Fibroblast of lung (primary cell): ENCODE measurements around the gene DCAF15. TPM values are rescaled to one million over a fixed set of nuclear protein-coding genes. Genes with fewer than 3 reads are reported as not detected.

Experiments
- DNase-seq, 2 donors: peaks; one replicate each; pipeline versions ENCODE4 v3.0.0 to v3.0.0-alpha.2; 2010; ENCODE audit warnings: low read depth in 2 of 2
- H2AFZ ChIP-seq: 2 replicates; pipeline ENCODE4 v1.5.1; 2012; ENCODE audit warnings: low read length, control low read depth, inconsistent platforms
- H3K27ac ChIP-seq: 2 replicates; pipeline ENCODE4 v1.5.1; 2011; ENCODE audit warnings: low read length, control low read depth; ENCODE audit not compliant: insufficient read depth
- H3K27me3 ChIP-seq: 2 replicates; pipeline ENCODE4 v1.5.1; 2011; ENCODE audit warnings: mild to moderate bottlenecking, low read length; ENCODE audit not compliant: control insufficient read depth, insufficient read depth
- H3K36me3 ChIP-seq: 2 replicates; pipeline ENCODE4 v1.5.1; 2011; ENCODE audit warnings: low read length; ENCODE audit not compliant: control insufficient read depth, insufficient read depth
- H3K4me1 ChIP-seq: 2 replicates; pipeline ENCODE4 v1.5.1; 2011; ENCODE audit warnings: low read length; ENCODE audit not compliant: control insufficient read depth, insufficient read depth; ENCODE audit errors: extremely low read depth
- H3K4me2 ChIP-seq: 2 replicates; pipeline ENCODE4 v1.5.1; 2011; ENCODE audit warnings: low read length, control low read depth; ENCODE audit not compliant: insufficient read depth; ENCODE audit errors: extremely low read depth
- H3K4me3 ChIP-seq, 4 experiments: fragments of 200-600 bp in 1 of 4; sonication (generic) in 1 of 4; replicated peaks in 1 of 4; 2 replicates each; pipeline ENCODE4 v1.5.1; 2011 to 2016; ENCODE audit warnings: low read length in 4 of 4, low read depth in 3 of 4, mild to moderate bottlenecking in 3 of 4, control low read depth in 2 of 4, inconsistent platforms in 1 of 4, mixed read lengths in 1 of 4; ENCODE audit not compliant: insufficient read depth in 1 of 4; ENCODE audit errors: control extremely low read depth in 1 of 4
- H3K79me2 ChIP-seq: 2 replicates; pipeline ENCODE4 v1.5.1; 2012; ENCODE audit warnings: mild to moderate bottlenecking, low read length, inconsistent platforms; ENCODE audit not compliant: control insufficient read depth, insufficient read depth
- H3K9ac ChIP-seq: 2 replicates; pipeline ENCODE4 v1.5.1; 2011; ENCODE audit warnings: mild to moderate bottlenecking, low read length, control low read depth; ENCODE audit not compliant: insufficient read depth
- H3K9me3 ChIP-seq: 2 replicates; pipeline ENCODE4 v1.5.1; 2012; ENCODE audit warnings: low read depth, low read length; ENCODE audit not compliant: control insufficient read depth, insufficient read depth
- H4K20me1 ChIP-seq: 2 replicates; pipeline ENCODE4 v1.5.1; 2011; ENCODE audit warnings: low read length; ENCODE audit not compliant: control insufficient read depth, insufficient read depth; ENCODE audit errors: extremely low read depth
- CTCF ChIP-seq, 2 donors: IDR thresholded peaks in 1 of 2; conservative IDR thresholded peaks in 1 of 2; 1 replicate in 1 of 2; 2 replicates in 1 of 2; pipeline ENCODE4 v1.5.1; 2011 to 2012; ENCODE audit warnings: low read length in 2 of 2, control low read depth in 1 of 2, inconsistent platforms in 1 of 2, low read depth in 1 of 2, mild to moderate bottlenecking in 1 of 2
- EZH2 ChIP-seq: IDR thresholded peaks from 2 replicates; pipeline ENCODE4 v1.5.1; 2012; ENCODE audit warnings: low read length, control low read depth, mild to moderate bottlenecking; ENCODE audit errors: missing control alignments
- polyA plus RNA-seq, 2 donors: library from polyadenylated mRNA; depleted of rRNA in 1 of 2; stranded (reverse) in 1 of 2; unstranded in 1 of 2; fragments of >200 nt; gene quantifications; 2 replicates each; pipeline ENCODE4 v1.2.1, GENCODE V29; 2011 to 2012; ENCODE audit warnings: missing spikeins in 1 of 2
- total RNA-seq: library from RNA; depleted of rRNA; stranded (reverse); fragments of >200 nt; gene quantifications from 2 replicates; pipeline ENCODE4 v1.2.1, GENCODE V29; 2014

DCAF15 gene
- total and polyA plus RNA-seq, 2 donors (not counting 1 experiment from before 2014, with no cell fraction given), result 6.3 to 9.5 TPM

- no peaks in the 10 kb centered on the region for H3K9me3 ChIP-seq
- H3K4me1 ChIP-seq, result peaks cover 6% of the 10 kb centered on the region
- peak within 1 kb of the TSS; percentile 21 for H2AFZ ChIP-seq
- TF ChIP-seq CTCF (conservative IDR thresholded peaks at IDR 0.05 in 1 of 2, IDR thresholded peaks at IDR 0.05 in 1 of 2; ENCODE audit: low read depth in 1 of 2, low read length in 2 of 2), result no peak
- TF ChIP-seq EZH2, result no peak
- no peaks in the 10 kb centered on the region for H3K36me3 ChIP-seq
- H3K27ac ChIP-seq, result no peak within 1 kb of the TSS
- no peaks in the 10 kb centered on the region for H3K79me2 ChIP-seq
- peak; percentile 74 to 87 for DNase-seq
- H3K27me3 ChIP-seq, result no peaks in the 10 kb centered on the region
- no peaks in the 10 kb centered on the region for H4K20me1 ChIP-seq
- H3K4me2 ChIP-seq, result peak within 1 kb of the TSS; percentile 28
- H3K9ac ChIP-seq, result peak within 1 kb of the TSS; percentile 16
- H3K4me3 ChIP-seq, result peak within 1 kb of the TSS; percentile 20 to 65 (median 32)
These were observed 13.8 kb upstream of the DCAF15 start, which contains the start of gene PODNL1 for GRCh38 chr19:13938301-13939064. PODNL1 (minus strand) TSS chr19:13938417; CDS start chr19:13938181, 236 bp downstream.

- H3K4me1 ChIP-seq, result peaks cover 6% of the 10 kb centered on the region
- no peak for DNase-seq
- no peak overlapping the region for H3K4me2 ChIP-seq
- no peaks in the 10 kb centered on the region for H3K27me3 ChIP-seq
- no peak overlapping the region for H2AFZ ChIP-seq
- H3K4me3 ChIP-seq, result no peak overlapping the region
- no peaks in the 10 kb centered on the region for H3K9me3 ChIP-seq
- no peak overlapping the region for H3K27ac ChIP-seq
- H3K36me3 ChIP-seq, result no peaks in the 10 kb centered on the region
- no peaks in the 10 kb centered on the region for H3K79me2 ChIP-seq
- H3K9ac ChIP-seq, result no peak overlapping the region
- TF ChIP-seq EZH2, result no peak
- TF ChIP-seq CTCF (conservative IDR thresholded peaks at IDR 0.05 in 1 of 2, IDR thresholded peaks at IDR 0.05 in 1 of 2; ENCODE audit: low read depth in 1 of 2, low read length in 2 of 2), result no peak
- no peaks in the 10 kb centered on the region for H4K20me1 ChIP-seq
These were observed 10.2 kb upstream of the DCAF15 start for GRCh38 chr19:13942023-13942684.

GRCh38 chr19:13946414-13946813 is 5.9 kb upstream of the DCAF15 start:
- TF ChIP-seq CTCF (conservative IDR thresholded peaks at IDR 0.05 in 1 of 2, IDR thresholded peaks at IDR 0.05 in 1 of 2; ENCODE audit: low read depth in 1 of 2, low read length in 2 of 2) (no peak), EZH2 (no peak)
- H3K36me3 ChIP-seq, result no peaks in the 10 kb centered on the region
- H4K20me1 ChIP-seq, result no peaks in the 10 kb centered on the region
- H3K27me3 ChIP-seq, result no peaks in the 10 kb centered on the region
- H3K9ac ChIP-seq, result no peak overlapping the region
- no peak overlapping the region for H3K4me3 ChIP-seq
- no peaks in the 10 kb centered on the region for H3K9me3 ChIP-seq
- H2AFZ ChIP-seq, result no peak overlapping the region
- H3K79me2 ChIP-seq, result no peaks in the 10 kb centered on the region
- H3K4me1 ChIP-seq, result no peaks in the 10 kb centered on the region
- no peak overlapping the region for H3K4me2 ChIP-seq
- no peak overlapping the region for H3K27ac ChIP-seq
- no peak for DNase-seq
